NCI-H1694 (cell line): ENCODE data around the gene SPATC1L.
"Not testable (repeated sequence)": the region's sequence is repeated elsewhere in the genome, so short reads cannot be mapped to it uniquely, and the experiment has no call there.

ENCODE experiments used
- DNase-seq: peaks from one replicate; lab custom pipeline; 2025; lab: John Stamatoyannopoulos, UW

The SPATC1L gene

GRCh38 chr21:46183910-46184624, at the start of gene SPATC1L:
Gene SPATC1L, minus strand, starts transcription at chr21:46184459. Its CDS starts 1,643 bp downstream, at chr21:46182816.
- DNase-seq = peak; percentile 61

GRCh38 chr21:46229923-46230260, 45.6 kb upstream of the SPATC1L start:
- no peak for DNase-seq

GRCh38 chr21:46229133-46229922, 45.1 kb upstream of the SPATC1L start:
- DNase-seq = no peak

- DNase-seq = peak; percentile 93
These were observed 44.2 kb upstream of the SPATC1L start, which contains the start of gene LSS for GRCh38 chr21:46228345-46229051. Gene LSS, minus strand, starts transcription at chr21:46228774. Its CDS starts 29 bp downstream, at chr21:46228745.

GRCh38 chr21:46227811-46228344, 43.6 kb upstream of the SPATC1L start:
- no peak for DNase-seq

GRCh38 chr21:46226920-46227599, 42.8 kb upstream of the SPATC1L start:
- no peak for DNase-seq

GRCh38 chr21:46226146-46226545, 41.9 kb upstream of the SPATC1L start:
- no peak for DNase-seq

- not testable (repeated sequence) for DNase-seq
These were observed 39.4 kb upstream of the SPATC1L start for GRCh38 chr21:46223661-46224060.

- no peak for DNase-seq
These were observed 39.0 kb upstream of the SPATC1L start for GRCh38 chr21:46223217-46223616.

GRCh38 chr21:46222436-46223116, 38.3 kb upstream of the SPATC1L start:
- DNase-seq = no peak

- no peak for DNase-seq
These were observed 37.6 kb upstream of the SPATC1L start for GRCh38 chr21:46221664-46222435.

- no peak for DNase-seq
These were observed 36.6 kb upstream of the SPATC1L start for GRCh38 chr21:46220847-46221246.

GRCh38 chr21:46220275-46220810, 36.1 kb upstream of the SPATC1L start:
- DNase-seq = no peak

GRCh38 chr21:46219591-46220239, 35.5 kb upstream of the SPATC1L start:
- DNase-seq = no peak

- no peak for DNase-seq
These were observed 34.8 kb upstream of the SPATC1L start for GRCh38 chr21:46218906-46219590.

- DNase-seq = no peak
These were observed 33.4 kb upstream of the SPATC1L start for GRCh38 chr21:46217511-46218196.

GRCh38 chr21:46216132-46216747, 32.0 kb upstream of the SPATC1L start:
- no peak for DNase-seq
